H4 (cell line): ENCODE data around the gene CFAP58. TPM values are rescaled to one million over a fixed set of nuclear protein-coding genes. Genes with fewer than 3 reads are reported as not detected.
A peak's percentile ranks its signal among the peaks of the same experiment; 100 is the strongest.

Experiments used
- DNase-seq: peaks from one replicate; pipeline ENCODE4 v3.0.0-alpha.2; 2015; ENCODE audit warnings: low spot score
- total RNA-seq: library from RNA; depleted of rRNA; stranded (reverse); fragments of >200 nt; shearing (Covaris generic); gene quantifications from 2 replicates; pipeline ENCODE4 v1.2.3, GENCODE V29; 2014

Gene CFAP58
- total RNA-seq, 1 experiment from 2014 or later, result 0.12 TPM

DNA sequence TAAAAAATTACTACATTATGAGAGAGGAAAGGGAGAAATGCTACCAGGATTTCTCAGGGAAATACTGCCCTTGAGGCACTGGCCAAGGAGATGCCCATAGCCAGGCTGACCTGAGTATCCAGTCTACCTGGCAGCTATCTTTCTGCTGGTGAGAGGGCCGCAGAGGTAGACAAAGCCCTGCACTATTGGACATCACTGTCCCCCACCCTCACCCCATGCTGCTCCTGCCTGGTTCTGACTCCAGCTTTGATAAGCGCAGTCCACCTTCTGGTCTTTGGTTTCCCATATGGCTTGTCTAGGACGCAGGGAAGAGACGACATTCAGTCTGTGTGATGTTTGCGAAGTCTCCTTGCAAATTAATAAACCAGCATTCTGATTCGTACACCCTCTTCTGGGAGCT, 19.1 kb upstream of the CFAP58 start:
- DNase-seq, result no peak

DNA sequence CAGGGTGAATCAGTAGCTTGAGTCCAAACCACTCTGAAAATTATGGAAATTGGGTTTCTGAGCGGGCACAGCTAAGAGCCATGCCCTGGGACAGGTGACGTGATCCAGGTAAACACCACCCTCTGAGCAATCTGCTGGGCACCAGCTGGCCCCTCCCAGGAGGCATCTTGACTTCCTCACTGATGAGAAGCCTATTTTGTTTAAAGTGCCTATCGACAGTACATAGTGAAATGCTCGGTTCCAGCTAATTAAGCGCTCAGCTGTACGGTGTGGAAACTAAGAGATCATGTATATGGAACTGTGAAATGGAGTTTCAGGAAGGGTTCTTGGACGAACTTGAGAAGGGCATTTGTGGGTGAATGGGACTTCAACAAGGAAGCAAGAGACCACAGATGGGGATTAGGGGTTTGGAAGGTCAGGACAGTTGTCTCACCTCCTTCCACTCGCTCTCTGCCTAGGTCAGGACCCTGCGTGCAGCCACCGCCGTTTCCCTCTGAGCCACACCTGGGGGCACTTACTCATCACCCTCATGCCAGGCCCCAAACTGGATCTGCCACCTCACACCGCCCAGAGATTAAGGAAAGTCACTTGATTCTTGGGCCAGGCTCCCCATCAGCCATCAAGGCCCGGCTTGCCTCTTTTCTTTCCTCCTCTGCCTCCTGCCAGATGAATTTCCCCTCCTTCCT, 18.5 kb upstream of the CFAP58 start:
- no peak for DNase-seq

DNA sequence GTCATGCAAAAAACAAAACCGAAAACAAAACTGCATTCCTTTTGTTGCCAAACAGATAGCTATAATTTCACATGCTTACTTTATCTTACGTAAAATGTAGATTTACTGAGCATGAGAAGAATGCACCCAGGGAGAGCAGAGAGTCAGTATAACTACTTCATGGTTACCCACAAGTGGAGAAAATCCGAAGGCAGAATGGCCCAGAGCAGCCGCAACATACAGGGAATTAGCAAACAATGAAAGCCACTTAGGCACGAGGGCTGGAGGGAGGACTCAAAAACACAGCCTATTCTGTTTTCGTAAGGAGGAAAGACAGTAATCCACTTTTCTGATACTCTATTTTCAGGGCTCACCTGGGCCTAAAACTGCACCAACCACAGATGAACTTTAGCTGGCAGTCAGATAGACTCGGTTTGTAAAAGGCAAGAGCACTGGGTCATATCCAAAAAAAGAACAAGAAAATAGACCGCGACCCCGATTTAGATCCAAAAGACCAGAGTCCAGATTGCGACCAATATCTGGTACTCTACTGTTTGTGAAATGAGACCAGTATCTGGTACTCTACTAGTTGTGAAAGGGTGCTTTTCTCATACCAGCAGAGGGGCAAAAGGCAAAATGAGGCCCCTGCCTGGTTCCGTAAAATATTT, 16.7 kb upstream of the CFAP58 start:
- peak; percentile 31 for DNase-seq

- DNase-seq, result no peak
These were observed 16.1 kb upstream of the CFAP58 start for GRCh38 chr10:104337521-104337984.

DNA sequence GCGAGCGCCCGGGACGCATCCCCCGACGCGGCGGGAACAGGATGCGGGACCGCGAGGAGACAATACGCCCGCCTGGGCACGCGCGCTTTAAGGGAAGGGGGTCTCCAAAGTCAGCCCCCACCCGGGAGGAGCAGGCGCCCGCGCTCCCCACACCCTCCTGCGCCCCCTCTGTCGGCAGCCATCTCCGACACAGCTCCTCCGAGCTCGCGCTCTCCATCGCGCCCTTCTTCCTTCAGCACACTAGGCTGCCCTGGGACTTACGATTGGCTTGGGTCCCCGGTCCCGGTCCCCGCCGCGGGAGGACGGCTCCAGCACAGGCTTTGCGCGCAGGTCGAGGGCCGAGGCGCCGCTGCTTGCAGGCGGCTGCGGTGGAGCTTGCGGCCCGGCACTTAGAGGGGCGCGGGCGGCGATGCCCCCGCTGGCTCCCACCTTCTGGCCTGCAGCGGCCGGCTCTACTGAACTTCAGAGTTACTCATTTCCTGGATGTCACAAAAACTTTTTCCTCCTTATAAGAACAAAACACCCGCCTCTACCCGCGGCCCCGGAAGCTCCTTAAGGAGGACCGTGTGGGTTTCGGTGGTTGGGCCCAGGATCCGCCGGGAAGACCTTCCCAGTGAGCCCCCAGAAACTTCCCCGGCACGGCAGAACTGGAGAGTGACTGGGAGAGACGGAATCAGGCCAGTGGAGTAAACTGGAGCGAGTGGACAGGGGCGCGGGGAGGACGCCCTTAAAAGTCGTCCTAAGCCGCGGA, 15.5 kb upstream of the CFAP58 start, which contains the start of gene ITPRIP:
Gene ITPRIP (minus strand): TSS at position 481 of the 751 bp plus-strand sequence. CDS start 22,414 bp downstream, outside the sequence.
- DNase-seq, result peak; percentile 70

DNA sequence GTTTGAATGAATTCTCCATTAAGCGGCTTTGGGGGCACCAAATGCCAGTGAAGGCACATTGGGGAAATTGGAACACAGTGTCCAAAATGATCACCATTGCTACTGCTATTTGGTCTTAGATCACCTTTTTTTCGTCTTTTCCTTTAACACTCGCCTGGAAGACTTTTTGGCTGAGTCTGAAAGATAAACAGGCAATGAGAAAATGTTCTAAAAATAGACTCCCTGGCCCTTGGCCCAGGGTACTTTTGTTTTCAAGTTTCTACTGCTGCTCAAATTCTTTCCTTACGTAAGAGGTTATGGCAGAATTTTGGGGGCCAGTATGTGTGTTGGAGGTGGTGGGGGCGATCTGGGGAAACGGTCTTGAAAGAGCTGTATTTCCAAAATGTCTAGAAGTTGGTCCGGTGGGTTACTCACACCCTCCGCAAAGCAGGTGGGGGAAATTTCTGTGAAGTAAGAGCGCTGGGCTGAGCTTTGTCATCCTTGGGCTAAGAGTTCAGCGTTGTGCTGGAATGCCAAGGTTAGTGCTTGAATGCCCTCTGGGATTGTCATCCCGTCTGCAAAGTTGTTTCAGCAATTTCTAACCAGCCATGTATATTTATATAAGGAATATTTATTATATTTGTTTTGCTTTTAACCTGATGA, 14.0 kb upstream of the CFAP58 start:
- peak; percentile 47 for DNase-seq

GRCh38 chr10:104340111-104340526, 13.5 kb upstream of the CFAP58 start:
- no peak for DNase-seq

DNA sequence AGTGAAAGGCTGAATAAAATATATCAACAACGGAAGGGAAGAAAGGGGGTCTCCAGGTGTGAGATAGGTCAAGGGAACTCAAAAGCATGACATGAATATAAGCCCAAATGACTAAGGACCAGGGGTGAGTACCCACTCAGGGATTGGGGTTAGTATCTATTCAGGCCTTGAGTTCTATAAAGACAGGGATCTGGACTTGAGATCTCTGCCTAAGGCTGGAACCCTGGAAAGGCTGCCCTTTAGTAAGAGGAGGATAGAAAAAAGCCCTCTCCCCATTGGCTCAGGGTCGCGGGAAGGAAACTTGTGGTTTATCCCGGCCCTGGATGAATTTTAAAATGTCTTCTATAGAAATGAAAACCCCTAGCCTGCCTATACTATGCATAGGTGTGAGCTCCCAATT, 13.0 kb upstream of the CFAP58 start:
- no peak for DNase-seq

- no peak for DNase-seq
These were observed 10.7 kb upstream of the CFAP58 start for GRCh38 chr10:104342941-104343411.

DNA sequence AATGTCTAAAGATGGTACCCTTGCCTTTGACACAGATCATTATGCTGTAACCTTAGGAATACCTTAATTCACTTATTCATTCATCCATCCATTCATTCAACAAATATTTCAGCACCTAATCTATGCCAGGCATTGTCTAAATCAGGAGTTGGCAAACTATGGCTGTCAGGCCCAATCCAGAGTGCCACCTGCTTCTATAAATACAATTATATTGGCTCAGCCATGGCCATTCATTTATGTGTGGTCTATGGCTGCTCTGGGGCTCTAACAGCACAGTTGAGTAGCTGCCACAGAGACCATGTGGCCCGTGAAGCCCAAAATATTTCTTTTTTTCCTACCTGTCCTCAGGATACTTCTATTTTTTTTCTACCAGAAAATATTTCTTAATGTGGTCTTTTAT, 9.4 kb upstream of the CFAP58 start:
- no peak for DNase-seq

DNA sequence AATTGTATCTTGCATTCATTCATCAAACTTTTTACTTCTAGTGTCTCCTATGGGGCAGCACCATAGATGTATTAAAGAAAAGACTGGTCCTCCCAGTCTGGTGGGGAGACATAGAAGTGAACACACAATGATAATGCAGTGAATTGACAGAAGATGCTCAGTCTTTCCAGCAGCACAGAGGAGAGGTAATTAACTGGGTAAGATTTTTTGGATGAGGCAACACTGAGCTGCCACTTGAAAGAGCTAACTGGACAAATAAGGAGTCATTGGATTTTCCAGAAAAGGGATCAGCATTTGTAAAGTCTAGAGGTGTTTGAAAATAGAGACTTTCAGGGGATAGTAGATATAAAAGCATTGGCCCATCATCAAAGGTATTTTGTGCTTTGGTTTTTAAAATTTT, 8.1 kb upstream of the CFAP58 start:
- DNase-seq, result no peak

GRCh38 chr10:104345941-104346340, 7.7 kb upstream of the CFAP58 start:
- DNase-seq, result no peak

GRCh38 chr10:104347295-104348045, 6.2 kb upstream of the CFAP58 start:
- DNase-seq, result no peak

- no peak for DNase-seq
These were observed 5.0 kb upstream of the CFAP58 start for GRCh38 chr10:104348601-104349000.

DNA sequence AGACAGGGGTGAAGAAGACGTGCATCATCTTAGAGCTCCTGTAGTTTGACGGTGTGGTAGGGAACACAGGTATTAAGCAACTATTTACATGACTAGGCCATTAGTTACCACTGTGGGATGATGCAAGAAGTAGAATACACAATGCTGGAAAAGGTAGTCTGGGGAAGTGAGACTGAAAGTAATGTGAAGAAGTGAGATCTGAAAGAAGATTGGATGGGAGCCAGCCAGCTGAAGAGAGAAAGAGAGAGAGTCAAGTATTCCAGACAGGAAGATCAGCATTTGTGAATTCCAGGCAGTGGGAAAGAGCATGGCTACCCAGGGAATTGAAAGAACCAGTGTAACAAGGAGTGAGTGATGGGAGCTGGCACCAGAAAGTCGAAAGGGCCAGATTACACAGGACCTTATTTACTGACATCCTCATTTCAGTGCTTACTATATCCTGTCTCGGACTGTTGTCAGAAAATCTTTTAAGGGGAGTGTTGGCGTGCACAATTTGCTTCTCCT, 4.0 kb upstream of the CFAP58 start:
- DNase-seq, result peak; percentile 78

- peak; percentile 72 for DNase-seq
These were observed 3.5 kb upstream of the CFAP58 start for GRCh38 chr10:104350127-104350635.

DNA sequence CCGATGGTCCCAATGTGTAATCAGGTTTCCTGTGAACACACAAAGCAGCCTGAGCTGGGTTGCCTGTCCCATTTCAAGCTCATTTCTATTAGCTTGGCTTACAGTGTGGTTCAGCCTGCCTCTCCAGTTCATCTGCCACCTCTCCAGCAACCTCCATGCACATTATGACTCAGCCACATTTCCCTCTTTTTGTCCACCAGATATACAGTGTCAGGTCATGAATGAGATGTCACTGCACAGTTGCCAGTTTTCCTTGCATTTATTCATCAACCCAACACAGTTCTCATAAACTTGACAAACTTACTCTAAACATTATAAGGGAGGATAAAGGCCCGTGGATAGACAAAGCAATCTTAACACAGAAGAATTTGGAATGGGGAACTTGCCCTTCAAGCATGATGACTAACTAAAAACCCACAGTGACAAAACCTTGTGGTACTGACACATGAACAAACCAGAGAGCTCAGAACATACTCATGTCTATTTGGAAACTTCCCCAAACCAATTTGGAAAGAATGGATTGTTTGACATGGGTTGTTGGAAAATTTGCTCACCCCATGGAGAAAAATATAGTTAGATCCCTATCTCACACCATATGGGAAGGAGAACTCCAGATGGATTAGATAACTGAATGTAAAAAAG, 2.5 kb upstream of the CFAP58 start:
- DNase-seq, result no peak

DNA sequence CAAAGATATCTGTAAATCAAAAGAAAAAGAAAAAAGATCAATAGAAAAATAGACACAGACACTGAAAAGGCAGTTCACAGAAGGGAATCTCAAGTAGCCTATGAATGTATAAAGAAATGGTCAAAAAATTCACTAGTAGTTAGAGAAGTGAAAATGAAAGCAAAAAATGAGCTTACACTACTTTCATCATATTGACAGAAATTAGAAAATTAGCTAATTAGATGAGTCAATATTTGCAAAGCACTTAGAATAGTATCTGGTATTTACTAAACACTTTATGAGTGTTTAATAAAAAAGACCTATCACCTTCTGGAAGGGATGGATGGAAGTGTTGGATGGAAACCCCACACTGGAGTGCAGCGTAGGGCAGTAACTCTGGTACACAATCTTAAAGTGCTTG, 1.7 kb upstream of the CFAP58 start:
- no peak for DNase-seq

DNA sequence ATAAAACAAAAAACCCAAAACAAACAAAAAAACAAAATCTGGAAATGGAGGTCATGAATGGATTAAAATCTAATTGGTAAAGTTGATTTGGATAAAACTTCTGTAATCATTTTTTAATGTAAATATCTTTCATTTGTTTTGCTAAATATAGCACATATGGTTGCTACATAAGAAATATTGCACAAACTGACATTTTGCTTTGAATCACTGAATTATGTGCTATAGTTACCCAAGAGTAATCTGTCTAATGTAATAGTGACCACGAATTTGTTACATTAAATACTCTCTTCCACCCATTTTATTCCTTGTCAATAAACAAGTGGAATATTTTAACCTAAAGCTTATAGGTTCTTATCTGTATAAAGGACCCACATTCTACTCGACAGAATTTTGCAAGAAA, 6.2 kb downstream of the CFAP58 start:
- DNase-seq, result no peak

DNA sequence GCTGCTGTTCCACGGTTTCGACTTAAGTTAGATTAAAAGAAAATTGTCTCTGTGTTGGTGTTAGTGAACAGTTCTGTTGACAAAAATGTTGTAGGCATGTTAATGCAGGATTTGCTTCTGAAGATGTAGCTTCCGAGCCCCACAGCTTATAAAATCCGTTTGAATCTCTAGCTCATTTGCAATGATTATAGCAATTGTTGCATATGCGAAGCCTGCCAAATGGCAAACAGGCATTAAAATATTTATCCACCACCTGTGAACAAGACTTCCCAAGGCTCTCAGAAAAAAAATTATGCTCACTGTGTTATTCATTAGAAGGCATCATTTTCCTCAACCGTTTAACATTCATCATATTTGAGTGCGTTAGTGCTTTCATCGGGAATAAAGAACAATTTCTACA, 14.3 kb downstream of the CFAP58 start:
- no peak for DNase-seq
